ENCODE measurements around the gene SAP30BP. TPM values are rescaled to one million over a fixed set of nuclear protein-coding genes. Genes with fewer than 3 reads are reported as not detected.

SAP30BP gene
- total RNA-seq, 1 experiment from 2014 or later = 126 TPM

DNA sequence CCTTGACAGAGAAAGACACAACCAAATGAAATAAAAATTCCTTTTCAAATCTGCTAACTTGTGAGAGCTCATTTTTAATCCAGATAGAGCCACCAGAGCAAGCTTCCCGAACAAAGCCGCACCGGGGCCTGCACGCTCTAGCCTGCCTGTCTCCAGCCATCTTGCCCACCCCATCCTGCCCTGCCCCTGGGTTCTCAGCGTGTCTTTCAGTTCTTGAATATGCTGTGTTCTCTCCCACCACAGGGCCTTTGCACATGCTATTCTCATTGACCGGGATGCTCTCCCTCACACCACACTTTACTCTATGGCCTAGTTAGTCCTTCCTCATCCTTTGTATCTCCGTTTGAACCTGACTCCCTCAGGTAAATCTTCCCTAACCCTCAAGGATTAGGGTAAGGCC is 19.2 kb upstream of the SAP30BP start:
- Mint-ChIP-seq H3K4me3 (ENCODE audit: unreplicated experiment) (no peak overlapping the region), H3K27ac (ENCODE audit: unreplicated experiment) (peak overlapping the region; percentile 96), H3K27me3 (ENCODE audit: insufficient read depth, unreplicated experiment) (no peaks in the 10 kb centered on the region), H3K4me1 (ENCODE audit: low read depth, unreplicated experiment) (peaks cover 23% of the 10 kb centered on the region), H3K36me3 (ENCODE audit: insufficient read depth, unreplicated experiment) (peaks cover 49% of the 10 kb centered on the region), H3K9me3 (ENCODE audit: unreplicated experiment) (no peaks in the 10 kb centered on the region)
- ChIA-PET POLR2A (no interaction called here), CTCF (interaction anchor here (6.9 kb wide), 1 partner anchor 15 kb away, joined by 115 read pairs; the partner anchor contains the start of gene SMIM5)
- no TSS peak for BruUV-seq (replicated peaks)
- H3K4me1 ChIP-seq = peaks cover 37% of the 10 kb centered on the region
- no peak for TF ChIP-seq CTCF (IDR thresholded peaks at IDR 0.05; ENCODE audit: insufficient read depth in 1 of 2, low read depth in 1 of 2, low read length in 1 of 2, severe bottlenecking in 1 of 2, unreplicated experiment in 1 of 2)
- intact Hi-C loops (cut with micrococcal nuclease; ENCODE audit: unreplicated experiment) = loop anchor here (2.0 kb wide), 2 partner anchors 15 to 73 kb away; partner anchors contain the start of genes ITGB4 and SMIM5
- no peaks in the 10 kb centered on the region; the same call in none of the 2 replicates for H3K36me3 ChIP-seq (ENCODE audit: control insufficient read depth, insufficient read depth, low read length)
- DNase-seq = no peak
- H3K9me3 ChIP-seq = no peaks in the 10 kb centered on the region
- no peak overlapping the region for H3K4me3 ChIP-seq (ENCODE audit: low read depth, low read length)
- H3K27me3 ChIP-seq (replicated peaks; ENCODE audit: control insufficient read depth, insufficient read depth, low read length) = no peaks in the 10 kb centered on the region

DNA sequence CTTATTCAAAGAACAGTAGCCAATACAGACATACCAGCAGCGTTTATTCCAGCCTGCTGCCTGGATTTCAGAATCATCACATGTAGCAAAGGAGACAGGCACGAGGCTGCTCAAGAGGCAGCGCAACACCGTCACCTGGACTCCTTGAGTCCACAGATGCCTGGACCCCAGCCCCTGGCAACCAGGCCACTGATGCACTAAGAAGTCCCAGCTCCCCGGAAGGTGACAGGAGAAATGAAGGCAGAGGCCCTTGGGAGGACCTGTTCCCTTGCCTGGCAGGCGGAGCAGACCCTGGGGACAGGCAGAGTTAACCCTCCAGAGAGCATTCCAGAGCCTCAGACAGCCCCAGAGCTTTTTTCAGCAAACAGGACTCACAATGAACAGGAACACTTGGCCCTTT is 17.5 kb upstream of the SAP30BP start:
- Histone ChIP-seq H3K36me3 (ENCODE audit: control insufficient read depth, insufficient read depth, low read length) (no peaks in the 10 kb centered on the region; the same call in none of the 2 replicates), H3K4me3 (ENCODE audit: low read depth, low read length) (no peak overlapping the region), H3K27me3 (replicated peaks; ENCODE audit: control insufficient read depth, insufficient read depth, low read length) (no peaks in the 10 kb centered on the region), H3K4me1 (peaks cover 29% of the 10 kb centered on the region), H3K9me3 (no peaks in the 10 kb centered on the region)
- no peak overlapping the region for H3K4me3 Mint-ChIP-seq (ENCODE audit: unreplicated experiment)
- peaks cover 57% of the 10 kb centered on the region for H3K36me3 Mint-ChIP-seq (ENCODE audit: insufficient read depth, unreplicated experiment)
- peaks cover 22% of the 10 kb centered on the region for H3K4me1 Mint-ChIP-seq (ENCODE audit: low read depth, unreplicated experiment)
- ChIA-PET CTCF (interaction anchor here (1.0 to 1.5 kb wide), 2 partner anchors 16 kb away, joined by 3 to 7 read pairs; partner anchors contain the start of gene SMIM5), POLR2A (no interaction called here)
- intact Hi-C loops (cut with micrococcal nuclease; ENCODE audit: unreplicated experiment) = no loop called here
- DNase-seq = no peak
- no TSS peak for BruUV-seq (replicated peaks)
- H3K27me3 Mint-ChIP-seq (ENCODE audit: insufficient read depth, unreplicated experiment) = no peaks in the 10 kb centered on the region
- H3K9me3 Mint-ChIP-seq (ENCODE audit: unreplicated experiment) = no peaks in the 10 kb centered on the region
- no peak overlapping the region for H3K27ac Mint-ChIP-seq (ENCODE audit: unreplicated experiment)
- TF ChIP-seq CTCF (IDR thresholded peaks at IDR 0.05; ENCODE audit: insufficient read depth in 1 of 2, low read depth in 1 of 2, low read length in 1 of 2, severe bottlenecking in 1 of 2, unreplicated experiment in 1 of 2) = no peak

DNA sequence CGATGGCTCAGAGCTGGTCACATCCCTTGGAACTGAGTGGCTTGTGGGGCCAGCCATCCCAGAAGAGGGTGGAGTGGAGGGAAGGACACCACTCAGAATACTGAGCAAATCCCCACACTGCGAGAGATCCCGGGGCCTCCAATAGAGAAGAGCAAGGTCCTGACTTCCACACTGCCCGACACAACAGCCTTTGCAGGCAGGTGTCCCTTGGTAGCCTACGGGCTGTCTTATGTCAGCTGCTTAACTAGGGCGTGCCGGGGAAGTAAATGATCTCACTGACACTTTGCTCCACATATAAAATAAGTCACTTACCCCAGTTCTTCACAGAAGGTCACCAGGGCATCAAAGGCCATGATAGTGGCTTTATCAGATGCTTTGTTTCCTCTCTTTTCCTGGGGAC is 16.3 kb upstream of the SAP30BP start:
- no peak overlapping the region for H3K27ac Mint-ChIP-seq (ENCODE audit: unreplicated experiment)
- H3K36me3 Mint-ChIP-seq (ENCODE audit: insufficient read depth, unreplicated experiment) = peaks cover 47% of the 10 kb centered on the region
- H3K4me1 ChIP-seq = peaks cover 17% of the 10 kb centered on the region
- no peak for TF ChIP-seq CTCF (IDR thresholded peaks at IDR 0.05; ENCODE audit: insufficient read depth in 1 of 2, low read depth in 1 of 2, low read length in 1 of 2, severe bottlenecking in 1 of 2, unreplicated experiment in 1 of 2)
- no peaks in the 10 kb centered on the region; the same call in none of the 2 replicates for H3K36me3 ChIP-seq (ENCODE audit: control insufficient read depth, insufficient read depth, low read length)
- ChIA-PET CTCF (interaction anchor here (1.5 kb wide), 1 partner anchor 18 kb away, joined by 7 read pairs; the partner anchor contains the start of gene SMIM5), POLR2A (no interaction called here)
- H3K4me3 Mint-ChIP-seq (ENCODE audit: unreplicated experiment) = no peak overlapping the region
- no TSS peak for BruUV-seq (replicated peaks)
- DNase-seq = no peak
- H3K9me3 Mint-ChIP-seq (ENCODE audit: unreplicated experiment) = no peaks in the 10 kb centered on the region
- intact Hi-C loops (cut with micrococcal nuclease; ENCODE audit: unreplicated experiment) = no loop called here
- no peaks in the 10 kb centered on the region for H3K27me3 ChIP-seq (replicated peaks; ENCODE audit: control insufficient read depth, insufficient read depth, low read length)
- no peak overlapping the region for H3K4me3 ChIP-seq (ENCODE audit: low read depth, low read length)
- H3K4me1 Mint-ChIP-seq (ENCODE audit: low read depth, unreplicated experiment) = peaks cover 10% of the 10 kb centered on the region
- H3K9me3 ChIP-seq = no peaks in the 10 kb centered on the region
- H3K27me3 Mint-ChIP-seq (ENCODE audit: insufficient read depth, unreplicated experiment) = no peaks in the 10 kb centered on the region

All from Caco-2 (cell line).